Ishikawa (cell line): ENCODE data around the gene CARS1.

Experiments used
- CEBPB ChIP-seq: IDR thresholded peaks from 2 replicates; pipeline ENCODE4 v1.6.1; 2012
- CREB1 ChIP-seq: IDR thresholded peaks from 2 replicates; pipeline ENCODE4 v1.6.1; 2012; ENCODE audit warnings: low read depth
- EGR1 ChIP-seq: IDR thresholded peaks from 2 replicates; pipeline ENCODE4 v1.6.1; 2012
- EP300 ChIP-seq: IDR thresholded peaks from 2 replicates; pipeline ENCODE4 v1.6.1; 2012; ENCODE audit warnings: borderline replicate concordance
- FOXM1 ChIP-seq: IDR thresholded peaks from 2 replicates; pipeline ENCODE4 v1.6.1; 2012; ENCODE audit warnings: low read depth, borderline replicate concordance
- MAX ChIP-seq: IDR thresholded peaks from 2 replicates; pipeline ENCODE4 v1.6.1; 2012
- NFIC ChIP-seq: IDR thresholded peaks from 2 replicates; pipeline ENCODE4 v1.6.1; 2012
- RAD21 ChIP-seq: IDR thresholded peaks from 2 replicates; pipeline ENCODE4 v1.6.1; 2012; ENCODE audit warnings: low read depth
- REST ChIP-seq: IDR thresholded peaks from 2 replicates; pipeline ENCODE4 v1.6.1; 2012; ENCODE audit warnings: low read depth, mild to moderate bottlenecking
- TAF1 ChIP-seq: IDR thresholded peaks from 2 replicates; pipeline ENCODE4 v1.6.1; 2012; ENCODE audit warnings: low read depth, mild to moderate bottlenecking
- TCF12 ChIP-seq: IDR thresholded peaks from 2 replicates; pipeline ENCODE4 v1.6.1; 2012; ENCODE audit warnings: low read depth
- TEAD4 ChIP-seq: IDR thresholded peaks from 2 replicates; pipeline ENCODE4 v1.6.1; 2012
- USF1 ChIP-seq: IDR thresholded peaks from 2 replicates; pipeline ENCODE4 v1.6.1; 2012
- YY1 ChIP-seq: IDR thresholded peaks from 2 replicates; pipeline ENCODE4 v1.6.1; 2012; ENCODE audit warnings: low read depth
- ZBTB7A ChIP-seq: IDR thresholded peaks from 2 replicates; pipeline ENCODE4 v1.6.1; 2012; ENCODE audit warnings: low read depth

CARS1 gene

GRCh38 chr11:2982214-2982613, 75.0 kb downstream of the CARS1 start:
- TF ChIP-seq REST: no peak
- TF ChIP-seq RAD21: no peak
- TF ChIP-seq CEBPB: no peak
- TF ChIP-seq USF1: no peak
- no peak for TF ChIP-seq EGR1
- TF ChIP-seq NFIC: no peak
- no peak for TF ChIP-seq ZBTB7A
- no peak for TF ChIP-seq YY1
- no peak for TF ChIP-seq TEAD4
- no peak for TF ChIP-seq EP300
- no peak for TF ChIP-seq TAF1
- no peak for TF ChIP-seq FOXM1
- TF ChIP-seq MAX: no peak
- TF ChIP-seq CREB1: no peak

- no peak for TF ChIP-seq ZBTB7A
These were observed 76.1 kb downstream of the CARS1 start for GRCh38 chr11:2981130-2981529.

GRCh38 chr11:2980168-2980840, 76.9 kb downstream of the CARS1 start:
- no peak for TF ChIP-seq REST
- no peak for TF ChIP-seq RAD21
- TF ChIP-seq TEAD4: no peak
- no peak for TF ChIP-seq MAX
- no peak for TF ChIP-seq EGR1
- TF ChIP-seq NFIC: no peak
- TF ChIP-seq TCF12: no peak
- no peak for TF ChIP-seq CREB1
- TF ChIP-seq FOXM1: no peak
- no peak for TF ChIP-seq CEBPB
- no peak for TF ChIP-seq EP300
- TF ChIP-seq YY1: no peak
- TF ChIP-seq ZBTB7A: no peak
- TF ChIP-seq TAF1: no peak
- TF ChIP-seq USF1: no peak

- TF ChIP-seq CEBPB (no peak), TEAD4 (no peak), FOXM1 (no peak), EGR1 (no peak), YY1 (no peak), USF1 (no peak), EP300 (no peak), TAF1 (no peak), MAX (no peak), REST (no peak), NFIC (no peak), RAD21 (no peak), CREB1 (no peak), TCF12 (no peak), ZBTB7A (no peak)
These were observed 80.1 kb downstream of the CARS1 start for GRCh38 chr11:2977113-2977512.
